Cortex of kidney (tissue), 1 donor: ENCODE results near the gene LCE3D.
"Not testable (repeated sequence)": the region's sequence is repeated elsewhere in the genome, so short reads cannot be mapped to it uniquely, and the experiment has no call there.

Source experiments
- DNase-seq: peaks from one replicate; lab custom pipeline; 2025; lab: John Stamatoyannopoulos, UW

The LCE3D gene, protein sequence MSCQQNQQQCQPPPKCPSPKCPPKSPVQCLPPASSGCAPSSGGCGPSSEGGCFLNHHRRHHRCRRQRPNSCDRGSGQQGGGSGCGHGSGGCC

DNA sequence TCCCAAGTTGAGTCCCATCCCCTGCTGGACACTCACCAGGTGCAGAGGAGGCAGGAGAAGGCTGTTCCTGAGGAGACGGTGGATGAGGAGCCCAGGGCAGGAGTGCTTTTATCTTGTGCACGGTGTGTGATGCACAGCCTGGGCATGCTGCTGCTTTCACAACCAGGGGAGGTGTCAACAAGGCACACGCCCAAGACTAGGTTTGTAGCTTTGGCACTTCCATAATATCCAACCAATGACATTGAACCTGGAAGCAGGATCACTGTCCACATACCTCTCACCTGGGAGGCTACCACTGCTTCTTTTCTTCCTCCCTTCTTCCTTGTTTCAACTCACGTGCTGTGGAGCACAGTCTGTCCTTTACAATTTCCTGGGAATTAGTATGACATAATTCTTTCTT is at the start of gene LCE3D:
TSS of gene LCE3D (minus strand) at position 84 of the 400 bp plus-strand sequence. CDS start 580 bp downstream, outside the sequence.
- DNase-seq: no peak

DNA sequence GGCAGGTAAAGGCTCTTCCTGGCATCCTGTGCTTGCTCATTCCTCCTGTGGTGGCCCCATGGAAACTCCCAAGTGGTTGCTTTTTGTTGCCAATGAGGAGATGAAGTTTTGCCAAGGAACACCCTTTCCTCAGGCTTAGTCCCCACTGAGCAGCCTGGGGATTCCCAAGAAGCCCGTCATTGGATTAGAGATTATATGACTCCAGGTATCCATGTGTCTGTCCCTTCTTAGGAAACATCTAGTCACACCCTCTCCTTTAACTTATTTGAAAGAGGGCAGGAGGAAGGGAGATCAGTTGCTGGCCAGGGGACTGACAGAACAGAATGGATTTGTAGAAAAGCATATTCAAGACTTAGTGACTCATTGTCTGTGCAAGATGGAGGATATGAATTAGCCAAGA is 46.4 kb upstream of the LCE3D start:
- DNase-seq: no peak

GRCh38 chr1:152623203-152623844 is 43.0 kb upstream of the LCE3D start:
- no peak for DNase-seq

DNA sequence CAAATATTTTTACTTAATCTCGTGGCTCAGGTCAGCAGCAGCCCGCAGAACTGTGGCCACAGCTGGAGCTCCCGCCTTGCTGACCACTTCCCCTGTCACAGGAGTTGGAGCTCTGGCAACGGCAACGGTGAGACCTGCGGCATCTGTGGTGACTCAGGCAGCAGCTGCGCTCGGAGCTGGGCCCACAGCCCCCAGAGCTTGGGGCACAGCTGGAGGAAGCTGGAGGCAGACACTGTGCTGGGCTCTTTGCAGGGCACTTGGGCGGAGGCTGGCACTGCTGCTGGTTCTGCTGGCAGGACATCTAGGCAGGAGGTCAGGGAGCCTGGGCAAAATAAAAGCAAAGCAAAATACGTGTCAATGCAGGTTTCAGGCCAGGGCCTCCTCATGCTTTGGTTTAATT is 42.5 kb upstream of the LCE3D start, which contains the start of gene LCE3A:
TSS of gene LCE3A (minus strand) at position 301 of the 400 bp plus-strand sequence. CDS start at position 301, 0 bp downstream.
- no peak for DNase-seq

GRCh38 chr1:152621993-152622392 is 41.7 kb upstream of the LCE3D start:
- no peak for DNase-seq

DNA sequence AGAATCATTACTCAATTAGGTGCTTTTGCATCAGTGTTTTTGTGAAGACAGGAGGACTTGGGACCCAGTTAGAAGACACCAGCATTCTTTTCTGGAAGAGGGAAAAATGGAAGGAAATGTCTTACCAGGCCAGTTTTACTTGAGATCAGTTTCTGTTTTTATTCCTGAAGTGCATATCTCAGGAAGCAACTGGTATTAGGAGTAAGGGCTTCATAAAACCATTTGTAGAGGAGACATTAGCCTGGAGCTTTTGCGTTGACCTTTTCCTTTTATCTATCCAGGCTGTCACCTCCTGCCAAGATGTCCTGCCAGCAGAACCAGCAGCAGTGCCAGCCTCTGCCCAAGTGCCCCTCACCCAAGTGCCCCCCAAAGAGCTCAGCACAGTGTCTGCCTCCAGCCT is 33.2 kb upstream of the LCE3D start, which contains the start of gene LCE3B:
TSS of gene LCE3B (plus strand) at position 301 of the 400 bp plus-strand sequence. CDS start at position 301, 0 bp downstream.
- DNase-seq: no peak

- DNase-seq: no peak
These were observed 19.6 kb upstream of the LCE3D start, which contains the start of gene LCE3C for GRCh38 chr1:152599934-152600333. LCE3C (plus strand) TSS chr1:152600234; CDS start chr1:152600732, 498 bp downstream.

DNA sequence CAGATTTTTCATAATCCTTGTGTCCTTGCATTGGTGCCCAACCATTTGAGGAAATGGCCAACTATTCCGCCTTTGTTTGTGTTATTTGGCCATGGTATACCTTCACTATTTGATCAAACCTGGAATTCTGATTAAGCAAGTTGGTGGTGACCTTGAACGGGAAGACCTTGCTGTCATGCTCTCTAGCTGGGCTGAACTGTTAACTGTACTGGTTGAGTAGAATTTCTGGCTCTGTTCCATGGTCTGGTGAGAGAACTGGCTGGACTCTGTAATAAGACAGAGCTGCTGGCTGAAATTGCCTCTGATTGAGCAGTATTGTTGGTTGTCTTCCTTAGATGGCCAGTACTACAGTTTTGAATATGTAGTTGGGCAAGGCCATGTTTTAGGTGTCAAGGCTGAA is 16.7 kb upstream of the LCE3D start:
- no peak for DNase-seq

DNA sequence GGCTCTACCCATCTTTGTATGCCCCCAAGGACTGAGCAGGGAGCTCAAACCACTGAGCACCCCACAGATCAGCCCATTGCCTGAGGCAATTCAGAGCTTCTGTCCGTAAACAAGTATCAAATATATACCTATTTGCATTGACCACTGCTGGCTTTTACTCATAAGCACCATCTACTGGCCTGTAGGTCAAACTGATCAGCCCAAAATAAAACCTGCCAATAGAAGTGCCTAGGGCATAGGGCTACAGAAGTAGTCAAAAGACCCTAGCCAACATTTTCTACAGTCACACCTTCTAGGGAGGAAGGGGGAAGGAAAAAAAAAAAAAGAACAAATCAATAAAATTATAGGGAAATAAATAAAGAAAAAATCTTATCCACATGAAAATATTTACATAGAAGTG is 5.3 kb upstream of the LCE3D start:
- DNase-seq: no peak

DNA sequence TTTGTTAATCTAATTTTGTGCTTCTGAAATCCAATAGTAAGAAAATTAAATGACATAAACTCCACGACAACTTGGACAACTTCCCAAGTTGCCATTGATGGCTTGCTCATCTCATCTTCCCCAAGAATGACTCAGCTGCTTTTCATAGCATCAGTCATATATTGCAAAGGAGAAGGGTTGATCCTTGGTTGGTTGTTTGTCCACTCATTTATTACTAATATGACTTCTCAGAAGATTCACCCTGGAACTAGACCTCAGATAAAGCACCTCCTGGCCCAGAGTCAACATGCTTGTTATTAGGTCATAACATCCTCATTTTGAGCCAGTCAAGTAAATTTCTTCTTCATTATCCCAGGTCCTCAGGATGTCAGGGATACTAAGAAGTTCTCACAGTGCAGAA is 2.3 kb upstream of the LCE3D start:
- DNase-seq: no peak

- DNase-seq: not testable (repeated sequence)
These were observed 790 bp downstream of the LCE3D start for GRCh38 chr1:152579526-152579925.

DNA sequence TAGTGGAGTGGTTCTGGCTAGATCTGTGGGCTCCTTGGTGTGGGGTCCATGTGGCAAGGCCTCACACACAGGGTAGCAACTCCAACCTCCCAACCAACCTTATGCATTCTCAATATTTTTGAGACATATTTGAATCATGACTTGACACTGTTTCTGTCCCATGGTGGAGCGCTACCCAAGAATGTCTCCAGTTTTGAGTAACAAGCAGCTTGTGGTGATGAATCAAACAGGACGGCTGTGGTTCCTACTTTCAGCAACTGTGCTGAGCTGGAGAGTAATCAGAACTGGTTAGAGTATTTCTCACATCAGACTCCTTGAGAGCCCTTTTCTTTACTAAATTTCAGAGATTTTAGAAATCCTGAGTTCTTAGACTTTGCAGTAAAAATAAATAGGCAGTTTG is 3.1 kb downstream of the LCE3D start:
- no peak for DNase-seq

DNA sequence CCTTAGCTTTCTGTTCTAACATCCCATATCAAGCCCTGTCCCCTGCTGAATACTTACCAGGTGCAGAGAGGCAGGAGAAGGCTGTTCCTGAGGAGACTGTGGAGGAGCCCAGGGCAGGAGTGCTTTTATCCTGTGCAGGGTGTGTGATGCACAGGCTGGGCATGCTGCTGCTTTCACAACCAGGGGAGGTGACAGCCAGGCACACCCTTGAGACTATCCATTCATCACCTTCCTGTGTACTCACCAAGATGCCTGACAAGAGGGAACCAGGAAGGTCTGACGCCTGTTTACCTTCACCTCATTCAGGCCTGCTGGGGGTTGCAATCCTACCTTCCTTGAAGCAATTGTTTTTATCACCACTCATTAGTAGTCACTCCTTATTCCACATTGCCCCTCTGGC is 13.6 kb downstream of the LCE3D start, which contains the start of gene LCE3E:
TSS of gene LCE3E (minus strand) at position 100 of the 400 bp plus-strand sequence. CDS start 572 bp downstream, outside the sequence.
- no peak for DNase-seq

- DNase-seq: no peak
These were observed 14.6 kb downstream of the LCE3D start for GRCh38 chr1:152565535-152566215.

GRCh38 chr1:152565115-152565514 is 15.2 kb downstream of the LCE3D start:
- DNase-seq: no peak

- DNase-seq: not testable (repeated sequence)
These were observed 32.0 kb downstream of the LCE3D start for GRCh38 chr1:152548358-152548757.

- DNase-seq: no peak
These were observed 33.6 kb downstream of the LCE3D start for GRCh38 chr1:152546704-152547103.

GRCh38 chr1:152543820-152544219 is 36.5 kb downstream of the LCE3D start:
- no peak for DNase-seq

DNA sequence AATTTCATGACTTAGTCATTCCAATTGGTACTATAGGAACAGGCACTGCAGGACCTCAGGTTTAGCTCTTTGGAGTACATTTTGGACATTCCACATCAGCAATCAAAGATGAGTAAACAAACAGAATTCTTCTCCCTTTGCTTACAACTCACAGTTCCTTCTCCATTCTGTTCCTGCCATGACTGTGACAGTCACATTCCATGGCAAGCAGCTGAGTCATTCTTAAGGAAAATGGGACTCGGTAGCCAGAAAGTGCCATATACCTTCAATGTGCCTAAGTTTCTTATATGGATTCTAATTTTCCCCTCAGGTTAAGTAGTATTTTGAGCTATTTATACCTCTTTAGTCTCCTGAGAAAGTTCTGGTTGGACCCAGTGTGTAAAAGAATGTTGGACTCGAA is 40.4 kb downstream of the LCE3D start:
- no peak for DNase-seq

- no peak for DNase-seq
These were observed 42.8 kb downstream of the LCE3D start for GRCh38 chr1:152537496-152537895.

- no peak for DNase-seq
These were observed 44.5 kb downstream of the LCE3D start for GRCh38 chr1:152535774-152536173.

DNA sequence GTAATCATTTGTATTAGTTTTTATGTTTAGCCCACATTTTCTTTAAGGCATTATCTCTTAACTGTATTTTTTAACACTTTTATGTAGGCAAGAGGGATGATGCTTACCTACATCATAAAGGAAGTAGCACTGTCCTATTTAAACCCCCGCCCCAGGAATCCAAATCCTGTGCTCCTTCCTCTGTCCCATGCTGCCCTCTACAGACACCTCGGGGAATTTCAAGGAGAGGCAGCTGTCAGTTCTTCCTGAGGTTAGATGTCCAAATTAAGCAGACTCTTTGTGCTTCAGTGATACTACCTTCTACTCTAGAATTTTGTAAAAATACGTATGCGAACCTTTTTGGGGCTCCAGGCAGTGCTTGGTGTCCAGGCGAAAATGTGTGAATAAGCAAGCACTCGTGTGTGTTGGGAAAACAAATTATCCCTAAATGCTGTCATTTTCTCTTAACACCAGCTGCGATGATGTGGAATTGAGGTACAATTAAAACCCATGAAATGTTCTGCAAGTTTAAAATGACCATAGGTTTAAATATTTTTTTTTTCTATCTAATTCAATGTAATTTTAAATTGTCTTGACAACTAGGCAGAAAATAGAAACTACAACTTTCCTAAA is 46.9 kb downstream of the LCE3D start:
- DNase-seq: no peak
